GM19238 (cell line): ENCODE measurements around the gene CKLF.
"Not testable (repeated sequence)": the region's sequence is repeated elsewhere in the genome, so short reads cannot be mapped to it uniquely, and the experiment has no call there.

Experiments used
- DNase-seq: peaks from one replicate; pipeline ENCODE4 v3.0.0; 2011; ENCODE audit warnings: low spot score; ENCODE audit not compliant: insufficient read length

Gene CKLF, protein sequence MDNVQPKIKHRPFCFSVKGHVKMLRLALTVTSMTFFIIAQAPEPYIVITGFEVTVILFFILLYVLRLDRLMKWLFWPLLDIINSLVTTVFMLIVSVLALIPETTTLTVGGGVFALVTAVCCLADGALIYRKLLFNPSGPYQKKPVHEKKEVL

GRCh38 chr16:66552286-66553177, at the start of gene CKLF:
CKLF (plus strand) TSS chr16:66552576; CDS start chr16:66552716, 140 bp downstream.
- DNase-seq = peak; percentile 88

DNA sequence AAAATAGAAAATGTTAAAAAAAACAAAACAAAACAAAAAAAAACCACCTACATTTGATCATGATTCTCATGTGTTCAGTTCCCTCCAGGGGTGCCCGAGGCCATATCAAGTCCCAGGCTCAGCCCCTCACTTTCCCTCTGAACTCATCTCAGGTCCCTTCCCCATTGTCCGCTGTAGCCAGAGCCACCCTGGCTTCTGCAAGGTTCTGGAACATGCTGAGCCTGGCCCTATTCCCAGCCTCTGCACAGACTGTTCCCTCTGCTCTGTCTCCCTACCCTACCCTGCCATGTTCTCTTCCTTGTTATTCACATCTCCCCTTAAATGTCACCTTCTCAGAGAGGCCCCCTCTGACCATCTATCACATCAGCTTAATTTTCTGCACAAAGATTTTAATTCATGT, 49.3 kb upstream of the CKLF start:
- no peak for DNase-seq

GRCh38 chr16:66503612-66504011, 48.8 kb upstream of the CKLF start:
- DNase-seq = no peak

DNA sequence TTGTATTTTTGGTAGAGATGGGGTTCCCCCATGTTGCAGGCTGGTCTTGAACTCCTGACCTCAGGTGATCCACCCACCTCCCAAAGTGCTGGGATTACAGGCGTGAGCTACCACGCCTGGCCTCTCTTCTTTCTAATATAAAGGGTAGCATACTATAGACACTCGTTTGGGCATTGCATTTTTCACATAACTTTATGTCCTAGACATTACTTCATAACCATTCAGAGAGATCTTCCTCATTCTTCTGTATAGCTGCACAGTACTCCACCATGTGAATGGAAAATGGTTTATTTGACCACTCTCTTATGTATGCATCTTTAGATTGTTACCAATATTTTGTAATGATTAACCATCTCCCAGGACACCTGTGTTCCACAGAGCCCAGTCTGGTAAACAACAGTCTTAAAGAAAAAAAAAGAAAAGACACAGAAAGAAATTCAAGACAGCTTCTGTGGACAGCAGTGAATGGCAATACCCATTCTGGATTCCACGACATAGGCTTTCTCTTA, 44.6 kb upstream of the CKLF start:
- DNase-seq = no peak

DNA sequence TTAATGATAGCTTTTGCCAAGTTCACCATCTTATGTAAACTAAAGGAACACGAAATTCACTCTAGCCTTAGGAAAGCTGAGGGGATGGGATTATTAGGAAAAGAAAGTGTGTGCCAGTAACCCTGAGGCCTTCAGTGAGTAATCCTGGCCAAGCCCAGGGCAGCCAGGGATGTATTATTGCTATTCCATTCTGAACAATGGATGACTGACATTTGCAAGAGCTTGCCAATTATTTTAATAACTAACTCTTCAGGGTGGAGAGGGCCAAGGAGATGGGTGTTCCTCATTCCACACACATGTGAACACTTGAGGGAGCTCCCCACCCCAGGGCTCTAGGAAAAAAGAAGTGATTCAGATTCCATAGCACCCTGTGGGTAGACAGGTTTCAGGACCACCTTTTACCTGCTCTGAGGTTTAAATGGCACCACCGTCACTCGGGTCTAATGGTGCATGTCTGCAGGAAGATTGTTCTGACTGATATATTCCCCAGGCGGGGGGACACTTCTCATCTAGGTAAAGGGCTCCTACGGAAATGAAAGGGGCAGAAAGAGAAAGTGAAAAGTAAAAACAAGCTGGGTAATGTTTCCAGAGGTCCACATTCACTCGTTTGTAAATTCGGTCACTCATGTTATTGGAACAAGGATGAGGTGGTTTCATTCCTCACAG, 44.0 kb upstream of the CKLF start:
- DNase-seq = no peak

- DNase-seq = no peak
Measured at GRCh38 chr16:66508914-66509496, 43.4 kb upstream of the CKLF start.

GRCh38 chr16:66509576-66509975, 42.8 kb upstream of the CKLF start:
- no peak for DNase-seq

DNA sequence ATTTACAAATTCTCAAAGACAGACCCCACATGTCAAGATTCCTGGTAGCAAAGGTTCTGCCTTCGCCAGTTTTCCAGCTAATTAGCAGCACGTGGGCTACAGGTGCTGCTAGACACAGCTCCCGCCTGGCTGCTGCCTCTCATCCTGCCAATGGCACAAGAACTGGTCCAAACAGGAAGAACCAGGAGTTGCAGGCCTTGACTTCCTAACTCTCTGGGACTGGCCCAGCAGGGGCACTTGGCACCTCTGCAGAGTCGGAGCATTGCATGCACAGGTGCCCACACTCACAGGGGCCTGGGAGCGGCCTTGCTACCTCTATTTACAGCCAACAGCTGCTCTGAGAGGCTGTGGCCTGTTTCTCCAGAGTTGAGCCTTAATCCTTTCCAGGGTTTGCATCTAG, 42.1 kb upstream of the CKLF start:
- DNase-seq = no peak

DNA sequence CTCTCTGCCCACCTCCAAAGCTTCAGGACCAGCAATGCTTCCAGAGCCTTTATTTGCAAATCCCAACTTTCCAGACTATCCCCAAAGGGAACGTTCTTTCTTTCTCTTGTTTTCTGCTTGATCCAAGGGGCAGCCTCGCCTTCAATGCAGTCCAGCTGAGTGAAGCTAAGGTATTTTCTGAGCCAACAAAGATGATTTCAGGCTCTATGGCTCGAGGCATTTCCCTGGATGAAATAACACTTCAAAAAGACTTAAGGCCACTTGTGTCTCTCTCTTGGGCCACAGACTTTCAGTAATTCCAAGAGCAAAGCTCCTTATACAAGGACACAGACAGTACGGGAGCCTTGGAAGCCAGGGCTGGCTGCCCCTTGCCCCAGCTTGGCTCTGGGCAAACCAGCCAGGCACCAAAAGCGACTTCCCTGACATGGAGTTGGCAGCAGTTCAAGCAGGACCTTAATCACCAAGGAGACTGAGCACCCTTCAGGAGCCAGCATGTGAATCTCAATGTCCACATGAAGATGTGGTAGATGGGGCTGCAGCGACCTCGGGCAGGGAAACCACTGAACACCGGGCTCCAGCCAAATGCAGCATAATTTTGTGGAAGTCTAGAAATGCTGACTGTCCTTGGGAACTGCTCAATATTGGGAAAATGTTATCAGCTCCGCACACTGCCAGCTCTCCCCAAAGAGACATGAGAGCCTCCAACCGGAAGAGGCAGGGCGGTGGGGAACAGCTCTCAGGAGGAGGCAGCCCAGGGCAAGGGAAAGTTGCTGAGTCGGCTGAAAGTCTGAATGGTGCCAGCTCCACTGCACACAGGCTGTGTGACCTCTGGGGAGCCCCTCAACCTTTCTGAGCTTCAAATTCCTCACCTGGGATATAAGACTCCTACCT, 41.4 kb upstream of the CKLF start:
- no peak for DNase-seq

GRCh38 chr16:66511602-66512271, 40.6 kb upstream of the CKLF start:
- no peak for DNase-seq

DNA sequence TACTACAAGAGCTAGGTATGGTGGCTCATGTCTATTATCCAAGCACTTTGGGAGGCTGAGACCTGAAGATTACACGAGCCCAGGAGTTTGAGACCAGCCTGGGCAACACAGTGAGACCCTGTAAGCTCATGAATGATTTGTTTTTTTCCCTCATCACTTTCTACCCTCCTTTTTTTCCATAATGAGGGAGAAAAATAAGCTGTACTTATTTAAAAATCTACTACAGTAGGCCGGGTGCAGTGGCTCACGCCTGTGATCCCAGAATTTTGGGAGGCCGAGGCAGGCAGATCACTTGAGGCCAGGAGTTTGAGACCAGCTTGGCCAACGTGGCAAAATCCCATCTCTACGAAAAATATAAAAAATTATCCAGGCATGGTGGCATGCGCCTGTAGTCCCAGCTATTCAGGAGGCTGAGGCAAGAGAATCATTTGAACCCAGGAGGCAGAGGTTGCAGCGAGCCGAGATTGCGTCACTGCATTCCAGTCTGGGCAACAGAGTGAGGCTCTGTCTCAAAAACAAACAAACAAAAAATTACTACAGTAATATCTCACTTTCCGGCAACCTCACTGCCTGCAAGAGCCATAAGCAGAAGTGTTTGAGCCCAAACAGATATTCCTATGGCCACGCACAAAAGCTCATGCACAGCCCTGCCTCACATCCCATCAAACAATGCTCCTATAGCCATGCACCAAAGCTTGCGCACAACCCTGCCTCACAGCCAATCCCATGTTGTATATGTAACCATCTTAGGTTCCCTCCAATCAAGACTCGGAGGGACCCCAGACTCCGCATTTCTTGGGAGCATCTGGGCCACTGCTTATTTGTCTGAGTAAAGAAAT, 39.9 kb upstream of the CKLF start:
- no peak for DNase-seq

DNA sequence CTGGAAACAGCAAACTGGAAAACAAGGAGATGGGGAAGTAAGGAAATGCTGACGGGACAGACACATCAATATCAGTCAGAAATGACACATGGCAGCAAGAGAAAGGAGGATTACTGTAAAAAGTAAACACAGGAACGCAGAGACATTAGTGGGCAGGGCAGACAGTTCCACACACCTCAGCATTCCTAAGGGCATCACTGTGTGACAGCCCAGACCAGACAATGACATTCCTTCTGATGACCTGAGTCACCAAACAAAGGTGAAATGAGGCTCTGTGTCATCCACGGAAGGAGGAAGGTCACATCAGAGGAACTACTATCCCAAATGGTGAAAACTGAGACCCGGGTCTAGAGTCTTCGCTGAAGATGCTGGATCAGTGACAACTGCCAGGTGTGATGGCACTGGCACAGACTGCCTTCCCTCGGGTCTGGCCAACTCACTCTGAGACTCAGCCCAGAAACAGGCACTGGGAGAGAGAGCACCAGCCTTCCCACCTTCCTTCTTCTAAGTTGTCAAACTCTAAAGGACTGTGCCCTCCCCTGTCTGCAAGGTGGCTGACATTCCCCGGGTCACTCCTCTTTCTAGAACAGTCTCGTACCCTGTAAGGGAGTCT, 39.2 kb upstream of the CKLF start:
- no peak for DNase-seq

GRCh38 chr16:66514391-66514790, 38.0 kb upstream of the CKLF start:
- DNase-seq = not testable (repeated sequence)

GRCh38 chr16:66514980-66515595, 37.3 kb upstream of the CKLF start:
- not testable (repeated sequence) for DNase-seq

- no peak for DNase-seq
Measured at GRCh38 chr16:66515596-66516508, 36.5 kb upstream of the CKLF start.

GRCh38 chr16:66516509-66516807, 35.9 kb upstream of the CKLF start:
- no peak for DNase-seq

GRCh38 chr16:66516808-66517585, 35.4 kb upstream of the CKLF start:
- DNase-seq = peak; percentile 93
